K562 (cell line): Measurements from ENCODE around the gene KIF23. TPM values are rescaled to one million over a fixed set of nuclear protein-coding genes. Genes with fewer than 3 reads are reported as not detected.
A peak's percentile ranks its signal among the peaks of the same experiment; 100 is the strongest.

ENCODE experiments used
- ATAC-seq: fragments of 200-7000 bp; cut with Tn5 transposase; 3 replicates; pipeline ENCODE4 v1.9.1; 2020; ENCODE audit warnings: moderate library complexity
- BruUV-seq: library from RNA; stranded (reverse); fragments of 400-500 nt; replicated peaks from 2 replicates; lab custom pipeline; 2021; lab: Mats Ljungman, UMichigan
- CTCF ChIA-PET: fragments of 300-600 bp; formaldehyde crosslinking; extraction: SDS; loops from one replicate; lab custom pipeline; 2021; ENCODE audit warnings: low intra/inter-chr PET ratio; lab: Yijun Ruan, JAX
- POLR2A ChIA-PET: fragments of 300-600, 350-650 bp; sonication (Branson Sonifier 250); formaldehyde crosslinking; extraction: SDS; loops from one replicate; lab custom pipeline; 2021; ENCODE audit warnings: antibody characterized with exemption, inconsistent platforms; lab: Yijun Ruan, JAX
- DNase-seq, 4 experiments: peaks; one replicate each; pipeline versions ENCODE4 v3.0.0 to v3.0.0-alpha.2; 2011 to 2018; ENCODE audit warnings: low spot score in 3 of 4, mixed read lengths in 3 of 4; ENCODE audit errors: extremely low read depth in 1 of 4
- FAIRE-seq: peaks from 2 replicates; lab custom pipeline; 2011; peaks lifted over from hg19 to GRCh38; lab: Jason Lieb, UNC
- H2AFZ ChIP-seq: 2 replicates; pipeline ENCODE4 v1.6.0; 2011; ENCODE audit warnings: low read depth, low read length, control low read depth, inconsistent platforms
- H3K27ac ChIP-seq: fragments of 200-600 bp; 3 replicates; pipeline ENCODE4 v1.8.0; 2011; ENCODE audit warnings: low read depth, mild to moderate bottlenecking, control low read depth, inconsistent platforms, low read length, moderate library complexity, mixed read lengths; ENCODE audit errors: extremely low read depth
- H3K27me3 ChIP-seq, 2 experiments: fragments of 300-600 bp in 1 of 2; 2 replicates in 1 of 2; 3 replicates in 1 of 2; pipeline versions ENCODE4 v1.6.0 to v1.8.0; 2011; ENCODE audit warnings: inconsistent platforms in 2 of 2, low read length in 2 of 2, mild to moderate bottlenecking in 1 of 2, mixed read lengths in 1 of 2, moderate library complexity in 1 of 2; ENCODE audit not compliant: control insufficient read depth in 2 of 2, insufficient read depth in 2 of 2
- H3K36me3 ChIP-seq: fragments of 300-600 bp; 3 replicates; pipeline ENCODE4 v1.8.0; 2011; ENCODE audit warnings: mild to moderate bottlenecking, low read length, inconsistent platforms; ENCODE audit not compliant: control insufficient read depth, insufficient read depth
- H3K4me1 ChIP-seq, 2 experiments: fragments of 200-600 bp in 1 of 2; replicated peaks in 1 of 2; 2 replicates in 1 of 2; 3 replicates in 1 of 2; pipeline versions ENCODE4 v1.5.1 to v1.8.0; 2011; ENCODE audit warnings: inconsistent platforms in 2 of 2, low read length in 2 of 2, mild to moderate bottlenecking in 1 of 2, mixed read lengths in 1 of 2, moderate library complexity in 1 of 2; ENCODE audit not compliant: control insufficient read depth in 2 of 2, insufficient read depth in 2 of 2
- H3K4me2 ChIP-seq: 2 replicates; pipeline ENCODE4 v1.6.1; 2011; ENCODE audit warnings: low read length, control low read depth, inconsistent platforms, mixed read lengths; ENCODE audit not compliant: insufficient read depth
- H3K4me3 ChIP-seq: fragments of 200-600 bp; sonication (generic), shearing (Covaris generic); 2 replicates; pipeline ENCODE4 v1.5.1; 2016; ENCODE audit warnings: control low read depth, inconsistent platforms
- H3K79me2 ChIP-seq: fragments of 200-600 bp; 3 replicates; pipeline ENCODE4 v1.8.0; 2011; ENCODE audit warnings: low read length, inconsistent platforms; ENCODE audit not compliant: control insufficient read depth, insufficient read depth
- H3K9ac ChIP-seq, 2 experiments: 2 replicates each; pipeline versions ENCODE4 v1.6.0 to v1.6.1; 2011; ENCODE audit warnings: low read depth in 2 of 2, low read length in 2 of 2, control low read depth in 1 of 2, inconsistent platforms in 1 of 2, mild to moderate bottlenecking in 1 of 2, mixed read lengths in 1 of 2; ENCODE audit not compliant: insufficient read depth in 1 of 2
- H3K9me1 ChIP-seq: one replicate; pipeline ENCODE4 v1.6.0; 2011; ENCODE audit warnings: inconsistent platforms, mild to moderate bottlenecking, low read length, moderate library complexity; ENCODE audit not compliant: control insufficient read depth, insufficient read depth
- H3K9me3 ChIP-seq: replicated peaks from 2 replicates; pipeline ENCODE4 v1.5.1; 2011; ENCODE audit warnings: low read depth, low read length, inconsistent platforms; ENCODE audit not compliant: control insufficient read depth, insufficient read depth
- H4K20me1 ChIP-seq: replicated peaks from 2 replicates; pipeline ENCODE4 v1.6.1; 2011; ENCODE audit warnings: low read length, inconsistent platforms, mixed read lengths; ENCODE audit not compliant: control insufficient read depth, insufficient read depth
- CBFA2T3 ChIP-seq: fragments of 450-650 bp; IDR thresholded peaks from 2 replicates; pipeline ENCODE4 v1.6.1; 2017
- CREM ChIP-seq: IDR thresholded peaks from 2 replicates; pipeline ENCODE4 v1.6.1; 2014; ENCODE audit warnings: antibody characterized with exemption, low read depth
- FOS ChIP-seq: IDR thresholded peaks from 3 replicates; pipeline ENCODE4 v1.6.1; 2011; ENCODE audit not compliant: insufficient read length; ENCODE audit errors: extremely low read depth
- MEIS2 ChIP-seq: fragments of 450-650 bp; IDR thresholded peaks from 2 replicates; pipeline ENCODE4 v1.6.1; 2014; ENCODE audit warnings: mild to moderate bottlenecking; ENCODE audit not compliant: partially characterized antibody
- MYNN ChIP-seq, 2 experiments: sonication (generic); formaldehyde crosslinking in 1 of 2; IDR thresholded peaks; 2 replicates each; pipeline versions ENCODE4 v1.5.0 to v1.6.1; 2016 to 2020; ENCODE audit warnings: antibody characterized with exemption in 1 of 2, missing genetic modification reagents in 1 of 2
- POLR2AphosphoS2 ChIP-seq: IDR thresholded peaks from 2 replicates; pipeline ENCODE4 v1.6.1; 2012; ENCODE audit warnings: low read length, improper control_type of control experiment
- POLR2G ChIP-seq: fragments of 200-400 bp; formaldehyde crosslinking; IDR thresholded peaks from 2 replicates; pipeline ENCODE4 v1.6.1; 2017; ENCODE audit warnings: low read depth, mild to moderate bottlenecking, antibody characterized with exemption, low read length, moderate library complexity
- SIN3A ChIP-seq, 2 experiments: fragments of 150-350 bp in 1 of 2; IDR thresholded peaks; 2 replicates each; pipeline ENCODE4 v1.6.1; 2011 to 2016; ENCODE audit warnings: borderline replicate concordance in 2 of 2, low read depth in 2 of 2, low read length in 2 of 2, mild to moderate bottlenecking in 2 of 2, moderate library complexity in 2 of 2; ENCODE audit not compliant: control insufficient read depth in 1 of 2
- ZC3H4 ChIP-seq: sonication (generic); formaldehyde crosslinking; IDR thresholded peaks from 2 replicates; pipeline ENCODE4 v1.9.0; 2021; ENCODE audit warnings: missing genetic modification reagents, borderline replicate concordance
- ZNF354B ChIP-seq: fragments of 250-450 bp; sonication (Bioruptor Pico); IDR thresholded peaks from 2 replicates; pipeline ENCODE4 v1.4.0; 2020
- WGBS: fragments of 100-300 bp; shearing (Covaris generic); methylation state at CpG from one replicate; pipeline ENCODE4 v1.1.6; 2016; ENCODE audit warnings: low coverage, mixed read lengths; ENCODE audit not compliant: insufficient coverage; ENCODE audit errors: missing lambda C conversion rate; 5-methylcytosine and 5-hydroxymethylcytosine counted together
- in situ Hi-C: fragments of 300-500 bp; cut with MboI; formaldehyde crosslinking; loops from 4 replicates; pipeline ENCODE4 v1.15.0; 2018; ENCODE audit warnings: inconsistent platforms, mixed read lengths
- intact Hi-C: fragments of 100-400 bp; cut with micrococcal nuclease; formaldehyde crosslinking; loops from 2 replicates; pipeline ENCODE4 v1.14.2; 2022
- polyA plus RNA-seq, 8 experiments: library from polyadenylated mRNA; depleted of rRNA in 4 of 8; stranded (reverse) in 5 of 8; unstranded in 3 of 8; fragments of >200 nt; fragmentation: Nextera tagmentation in 2 of 8; fragmentation: Illumina TruSeq in 1 of 8; extraction: Ambion mirVana in 2 of 8; extraction: Trizol in 1 of 8; gene quantifications; 2 replicates each; pipeline versions ENCODE4 v1.2.1 to v1.2.3, GENCODE V29; 2011 to 2014; ENCODE audit warnings: inconsistent platforms in 1 of 8, missing spikeins in 1 of 8
- total RNA-seq, 7 experiments: library from RNA; depleted of rRNA in 6 of 7; stranded (reverse); fragments of >200 nt in 6 of 7; fragmentation: Illumina TruSeq in 2 of 7; extraction: Trizol in 2 of 7; gene quantifications; 2 replicates each; pipeline versions ENCODE4 v1.2.1 to v1.2.3, GENCODE V29; 2011 to 2021; ENCODE audit warnings: low replicate concordance in 1 of 7
- TF ChIP-seq, protein P1 (sequence below): sonication (generic); IDR thresholded peaks from 2 replicates; pipeline ENCODE4 v1.6.1; 2016
- TF ChIP-seq, protein P2 (sequence below): fragments of 450-650 bp; IDR thresholded peaks from 2 replicates; pipeline ENCODE4 v1.6.1; 2016

The KIF23 gene
- total and polyA plus RNA-seq, 9 of the 15 experiments (the other 6 are each of a cell fraction or from before 2014, with no cell fraction given) = 29.4 to 58.2 (median 41.9) TPM

DNA sequence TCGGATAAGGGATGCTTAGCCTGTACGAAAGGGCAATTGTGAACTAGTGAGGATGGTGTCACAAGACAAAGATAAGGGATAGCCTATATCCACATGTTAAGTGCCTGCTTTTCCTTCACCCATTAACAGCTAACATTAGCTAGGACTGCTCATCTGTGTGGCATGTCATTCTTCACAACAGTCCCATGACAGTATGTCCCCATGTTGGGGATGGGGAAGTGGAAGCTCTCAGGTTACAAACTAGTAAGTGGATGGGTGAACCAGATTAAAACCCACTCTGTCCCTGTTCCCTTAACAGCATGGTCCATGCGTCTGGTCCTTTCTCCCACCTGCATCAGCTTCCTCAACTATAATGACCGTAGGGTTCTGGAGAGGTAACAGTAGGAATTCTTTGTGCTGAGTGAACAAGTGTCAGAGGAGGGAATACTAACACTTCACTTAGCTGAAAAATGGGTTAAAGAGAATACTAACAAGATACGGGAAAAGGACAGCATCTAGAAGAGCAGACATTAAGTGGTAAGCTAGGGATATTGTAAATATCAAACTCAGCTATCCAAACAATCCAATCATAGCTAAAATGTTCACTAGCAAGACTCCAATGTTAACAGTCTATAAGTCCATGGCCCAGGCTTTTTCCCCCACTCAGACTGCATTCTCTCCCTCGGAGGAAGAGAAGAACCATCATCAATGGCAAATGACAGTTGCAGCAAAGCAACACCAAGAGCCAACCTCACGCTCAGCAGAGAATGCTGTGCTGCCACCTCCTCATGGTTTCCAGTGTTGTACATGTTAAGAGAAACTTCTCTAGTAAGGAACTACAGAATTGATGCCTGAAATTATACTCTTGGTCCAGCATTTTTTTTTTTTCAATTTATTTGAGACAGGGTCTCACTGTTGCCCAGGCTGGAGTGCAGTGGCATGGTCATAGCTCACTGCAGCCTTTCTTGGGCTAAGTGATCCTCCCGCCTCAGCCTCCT, 43.4 kb downstream of the KIF23 start:
- Histone ChIP-seq H4K20me1 (peaks cover 39% of the 10 kb centered on the region), H3K9me3 (no peaks in the 10 kb centered on the region), H3K4me3 (no peak overlapping the region), H3K79me2 (peaks cover 47% of the 10 kb centered on the region), H3K36me3 (peaks cover 45% of the 10 kb centered on the region), H3K27me3 (no peaks in the 10 kb centered on the region), H2AFZ (no peak overlapping the region), H3K27ac (peak overlapping the region; percentile 7; the same call in 2 of the 3 replicates), H3K9ac (no peak overlapping the region), H3K4me1 (peaks cover 18 to 21% of the 10 kb centered on the region in 2 experiments; a peak in 4 of 5 replicates), H3K9me1 (peaks cover 5% of the 10 kb centered on the region), H3K4me2 (peak overlapping the region; percentile 13; the same call in 1 of the 2 replicates)
- BruUV-seq = no TSS peak
- 49% methylated on average over 7 of the region's 8 CpGs for WGBS
- ChIA-PET POLR2A (interaction anchor here (0.5 to 1.1 kb wide), 4 partner anchors 21 to 47 kb away, joined by 3 read pairs; no protein-coding TSS in a partner anchor), CTCF (no interaction called here)
- DNase-seq = peak in 2 of 4 experiments; percentile 23 to 64
- in situ Hi-C loops (no loop called here), intact Hi-C loops (no loop called here)
- FAIRE-seq = peak; percentile 44
- peak; percentile 11 for ATAC-seq
- TF ChIP-seq SIN3A (IDR thresholded peaks at IDR 0.05; ENCODE audit: borderline replicate concordance in 2 of 2, control insufficient read depth in 1 of 2, low read depth in 2 of 2, low read length in 2 of 2) (0 out of 4 replicates have a peak, but pooled peaks of 1 of the 2 experiments have one; percentile 41), CBFA2T3 (peak; percentile 23; the same call in 1 of the 2 replicates), FOS (no peak), CREM (0 out of 2 replicates have a peak, but pooled peaks have one; percentile 9), POLR2AphosphoS2 (peak; percentile 70), MEIS2 (peak; percentile 20), POLR2G (peak; percentile 25; the same call in 1 of the 2 replicates), ZC3H4 (CRISPR knock-in tag) (no peak), ZNF354B (CRISPR knock-in tag) (no peak), MYNN (IDR thresholded peaks at IDR 0.05) (peak; percentile 50; the same call in 1 of the 2 replicates), MYNN (CRISPR knock-in tag; IDR thresholded peaks at IDR 0.05) (no peak)
- TF ChIP-seq, protein P1, sequence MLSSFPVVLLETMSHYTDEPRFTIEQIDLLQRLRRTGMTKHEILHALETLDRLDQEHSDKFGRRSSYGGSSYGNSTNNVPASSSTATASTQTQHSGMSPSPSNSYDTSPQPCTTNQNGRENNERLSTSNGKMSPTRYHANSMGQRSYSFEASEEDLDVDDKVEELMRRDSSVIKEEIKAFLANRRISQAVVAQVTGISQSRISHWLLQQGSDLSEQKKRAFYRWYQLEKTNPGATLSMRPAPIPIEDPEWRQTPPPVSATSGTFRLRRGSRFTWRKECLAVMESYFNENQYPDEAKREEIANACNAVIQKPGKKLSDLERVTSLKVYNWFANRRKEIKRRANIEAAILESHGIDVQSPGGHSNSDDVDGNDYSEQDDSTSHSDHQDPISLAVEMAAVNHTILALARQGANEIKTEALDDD = peak; percentile 98
- TF ChIP-seq, protein P2, sequence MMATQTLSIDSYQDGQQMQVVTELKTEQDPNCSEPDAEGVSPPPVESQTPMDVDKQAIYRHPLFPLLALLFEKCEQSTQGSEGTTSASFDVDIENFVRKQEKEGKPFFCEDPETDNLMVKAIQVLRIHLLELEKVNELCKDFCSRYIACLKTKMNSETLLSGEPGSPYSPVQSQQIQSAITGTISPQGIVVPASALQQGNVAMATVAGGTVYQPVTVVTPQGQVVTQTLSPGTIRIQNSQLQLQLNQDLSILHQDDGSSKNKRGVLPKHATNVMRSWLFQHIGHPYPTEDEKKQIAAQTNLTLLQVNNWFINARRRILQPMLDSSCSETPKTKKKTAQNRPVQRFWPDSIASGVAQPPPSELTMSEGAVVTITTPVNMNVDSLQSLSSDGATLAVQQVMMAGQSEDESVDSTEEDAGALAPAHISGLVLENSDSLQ = peak; percentile 42
